ENCODE measurements around the gene LKAAEAR1. TPM values are rescaled to one million over a fixed set of nuclear protein-coding genes. Genes with fewer than 3 reads are reported as not detected.
A peak's percentile ranks its signal among the peaks of the same experiment; 100 is the strongest.

Gene LKAAEAR1
- total and polyA plus RNA-seq, 2 of the 13 experiments (the other 11 are each of a cell fraction or from before 2014, with no cell fraction given), result not detected

GRCh38 chr20:64082820-64083377 lies 1.3 kb downstream of the LKAAEAR1 start (continued):
- no peak for TF ChIP-seq THAP8 (CRISPR knock-in tag; IDR thresholded peaks at IDR 0.05; ENCODE audit: borderline replicate concordance)
- no peak for TF ChIP-seq PCBP1 (IDR thresholded peaks at IDR 0.05; ENCODE audit: borderline replicate concordance, low read depth, low read length)
- TF ChIP-seq ZNF460 (CRISPR knock-in tag; IDR thresholded peaks at IDR 0.05; ENCODE audit: borderline replicate concordance), result no peak
- no peak for TF ChIP-seq ZNF256 (CRISPR knock-in tag; conservative IDR thresholded peaks at IDR 0.05)
- no peak for TF ChIP-seq KDM6A (CRISPR knock-in tag; IDR thresholded peaks at IDR 0.05; ENCODE audit: low read depth)
- TF ChIP-seq ZNF441 (CRISPR knock-in tag; IDR thresholded peaks at IDR 0.05; ENCODE audit: borderline replicate concordance), result no peak
- TF ChIP-seq ELF3 (CRISPR knock-in tag; IDR thresholded peaks at IDR 0.05), result 0 out of 2 replicates have a peak, but pooled peaks have one; percentile 3
- no peak for TF ChIP-seq HDAC2 (CRISPR knock-in tag; IDR thresholded peaks at IDR 0.05)
- TF ChIP-seq PAXIP1 (CRISPR knock-in tag; conservative IDR thresholded peaks at IDR 0.05), result no peak
- TF ChIP-seq HOXA9 (CRISPR knock-in tag; IDR thresholded peaks at IDR 0.05; ENCODE audit: borderline replicate concordance), result no peak
- TF ChIP-seq KMT2B (CRISPR knock-in tag; IDR thresholded peaks at IDR 0.05), result no peak
- no peak for TF ChIP-seq CERS6 (CRISPR knock-in tag; IDR thresholded peaks at IDR 0.05)
- TF ChIP-seq PHB2 (IDR thresholded peaks at IDR 0.05; ENCODE audit: partially characterized antibody), result no peak
- TF ChIP-seq ZNF572 (CRISPR knock-in tag; IDR thresholded peaks at IDR 0.05), result peak; percentile 19; the same call in 1 of the 2 replicates
- no peak for TF ChIP-seq HNF1B (CRISPR knock-in tag; IDR thresholded peaks at IDR 0.05)
- no peak for TF ChIP-seq IKZF5 (CRISPR knock-in tag; IDR thresholded peaks at IDR 0.05)
- TF ChIP-seq ZNF280B (CRISPR knock-in tag; IDR thresholded peaks at IDR 0.05; ENCODE audit: borderline replicate concordance), result 0 out of 2 replicates have a peak, but pooled peaks have one; percentile 64
- no peak for TF ChIP-seq TIGD3 (CRISPR knock-in tag; IDR thresholded peaks at IDR 0.05; ENCODE audit: borderline replicate concordance)

Measured in HepG2 (cell line).